ENCODE data around the gene CD86. TPM values are rescaled to one million over a fixed set of nuclear protein-coding genes. Genes with fewer than 3 reads are reported as not detected.

The CD86 gene
- polyA plus RNA-seq, 4 donors = 0.89 to 3.1 (median 2.2) TPM

GRCh38 chr3:122169911-122170310 is 114.7 kb downstream of the CD86 start:
- no peak overlapping the region for H3K27ac ChIP-seq (ENCODE audit: low read depth in 1 of 3, low read length in 2 of 3)
- no peaks in the 10 kb centered on the region for H3K4me1 ChIP-seq (ENCODE audit: control insufficient read depth in 3 of 3, insufficient read depth in 2 of 3, low read depth in 1 of 3, low read length in 2 of 3)
- peaks cover 0 to 2% (median 0%) of the 10 kb centered on the region in 3 donors for H3K27me3 ChIP-seq (ENCODE audit: control insufficient read depth in 3 of 3, insufficient read depth in 3 of 3, low read length in 3 of 3)
- H3K4me3 ChIP-seq (ENCODE audit: low read depth in 1 of 3, low read length in 3 of 3) = no peak overlapping the region
- 75 to 90% (median 87%) methylated on average over 3 of the region's 3 CpGs for WGBS, 3 donors
- DNase-seq = no peak
- no peaks in the 10 kb centered on the region for H3K36me3 ChIP-seq (ENCODE audit: control insufficient read depth in 3 of 3, insufficient read depth in 2 of 3, low read depth in 1 of 3, low read length in 3 of 3)
- H3K9me3 ChIP-seq (ENCODE audit: control insufficient read depth in 2 of 2, insufficient read depth in 1 of 2, low read depth in 1 of 2, low read length in 1 of 2) = peaks cover 0 to 6% of the 10 kb centered on the region in 2 donors
- FAIRE-seq = no peak

Other genes starting within 250 kb of the CD86 start
- 10 to 100 TPM in 2 of 4 donors, 1 to 10 TPM in 2; 8.9 to 32.7 (median 11.1) TPM for gene IQCB1, start 220.3 kb upstream of the CD86 start, polyA plus RNA-seq
- 10 to 100 TPM in 1 of 4 donors, 1 to 10 TPM in 3; 4.9 to 18.1 (median 6.9) TPM for gene EAF2, start 220.2 kb upstream of the CD86 start, polyA plus RNA-seq
- 1 to 10 TPM in 2 of 4 donors, under 1 TPM in 2; 0.34 to 2.6 (median 0.83) TPM for gene SLC15A2, start 161.0 kb upstream of the CD86 start, polyA plus RNA-seq
- gene ILDR1, start 33.1 kb upstream of the CD86 start, polyA plus RNA-seq = 1 to 10 TPM in 2 of 4 donors, under 1 TPM in 2; 0.22 to 5.1 (median 2.8) TPM
- gene CASR, start 128.3 kb downstream of the CD86 start, polyA plus RNA-seq = 1 to 10 TPM in 1 of 4 donors, under 1 TPM in 2, not detected in 1; 0.19 to 1.7 (median 0.22) TPM

All from small intestine (tissue), 7 donors.